Body of pancreas (tissue), 4 donors: Measurements from ENCODE around the gene IRF3.

Source experiments
- POLR2A ChIP-seq, 3 donors: fragments of 450-650 bp; IDR thresholded peaks; one replicate each; pipeline ENCODE4 v1.6.1; 2016; ENCODE audit warnings: antibody characterized with exemption in 3 of 3, mild to moderate bottlenecking in 2 of 3
- TF ChIP-seq, protein P1 (sequence below), 7 experiments: fragments of 450-650 bp in 4 of 7; fragments of 200-600 bp in 3 of 7; sonication (generic) in 3 of 7; IDR thresholded peaks; one replicate each; pipeline ENCODE4 v1.5.1; 2016 to 2019; ENCODE audit warnings: antibody characterized with exemption in 7 of 7

DNA sequence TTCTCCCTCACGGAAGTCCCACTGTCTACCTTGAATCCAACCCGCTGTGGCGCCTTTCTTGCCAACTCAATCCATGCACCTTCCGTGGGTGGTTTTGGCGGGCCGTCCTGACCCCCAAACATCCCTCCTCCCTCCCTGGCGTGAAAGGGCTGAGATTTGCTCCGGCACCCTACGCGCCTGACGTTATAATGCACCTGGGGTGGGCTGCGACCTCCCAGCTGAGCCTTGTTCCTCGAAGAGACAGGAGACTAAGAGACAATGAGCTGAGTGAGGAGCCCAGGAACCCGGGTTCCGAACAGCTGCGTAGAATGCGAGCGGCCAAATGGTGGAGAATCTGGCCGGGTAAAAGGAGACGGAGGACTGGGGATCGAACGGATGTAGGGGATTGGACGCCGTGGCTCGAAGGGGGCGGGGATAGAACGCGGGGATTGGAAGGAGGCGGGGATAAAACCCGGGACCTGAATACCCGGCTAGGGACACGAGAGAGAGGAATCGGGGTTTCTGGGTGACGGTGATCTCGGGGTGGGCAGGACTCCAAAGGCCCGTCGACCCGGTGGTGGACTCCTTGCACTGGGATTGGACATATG, 25.1 kb upstream of the IRF3 start, which contains the start of gene CPT1C:
- TF ChIP-seq, protein P1, sequence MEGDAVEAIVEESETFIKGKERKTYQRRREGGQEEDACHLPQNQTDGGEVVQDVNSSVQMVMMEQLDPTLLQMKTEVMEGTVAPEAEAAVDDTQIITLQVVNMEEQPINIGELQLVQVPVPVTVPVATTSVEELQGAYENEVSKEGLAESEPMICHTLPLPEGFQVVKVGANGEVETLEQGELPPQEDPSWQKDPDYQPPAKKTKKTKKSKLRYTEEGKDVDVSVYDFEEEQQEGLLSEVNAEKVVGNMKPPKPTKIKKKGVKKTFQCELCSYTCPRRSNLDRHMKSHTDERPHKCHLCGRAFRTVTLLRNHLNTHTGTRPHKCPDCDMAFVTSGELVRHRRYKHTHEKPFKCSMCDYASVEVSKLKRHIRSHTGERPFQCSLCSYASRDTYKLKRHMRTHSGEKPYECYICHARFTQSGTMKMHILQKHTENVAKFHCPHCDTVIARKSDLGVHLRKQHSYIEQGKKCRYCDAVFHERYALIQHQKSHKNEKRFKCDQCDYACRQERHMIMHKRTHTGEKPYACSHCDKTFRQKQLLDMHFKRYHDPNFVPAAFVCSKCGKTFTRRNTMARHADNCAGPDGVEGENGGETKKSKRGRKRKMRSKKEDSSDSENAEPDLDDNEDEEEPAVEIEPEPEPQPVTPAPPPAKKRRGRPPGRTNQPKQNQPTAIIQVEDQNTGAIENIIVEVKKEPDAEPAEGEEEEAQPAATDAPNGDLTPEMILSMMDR (IDR thresholded peaks at IDR 0.05): no peak
- peak in 2 of 3 donors; percentile 70 to 72 for TF ChIP-seq POLR2A (IDR thresholded peaks at IDR 0.05)
